Chondrocyte (in vitro differentiated cells): ENCODE measurements around the gene GRHL3. TPM values are rescaled to one million over a fixed set of nuclear protein-coding genes. Genes with fewer than 3 reads are reported as not detected.

Source experiments
- DNase-seq: peaks from one replicate; pipeline ENCODE4 v3.0.0; 2021; ENCODE audit warnings: mixed read lengths, low spot score
- H3K27ac Mint-ChIP-seq: one replicate; pipeline ENCODE4 v1.8.0; 2021; ENCODE audit warnings: mild to moderate bottlenecking, moderate library complexity, mixed read lengths; ENCODE audit not compliant: unreplicated experiment
- H3K27me3 Mint-ChIP-seq: 2 replicates; pipeline ENCODE4 v1.8.0; 2021; ENCODE audit warnings: low read depth, mixed read lengths
- H3K36me3 Mint-ChIP-seq: 2 replicates; pipeline ENCODE4 v1.8.0; 2021; ENCODE audit warnings: low read depth, mixed read lengths
- H3K4me1 Mint-ChIP-seq: 2 replicates; pipeline ENCODE4 v1.8.0; 2021; ENCODE audit warnings: low read depth, mild to moderate bottlenecking, mixed read lengths
- H3K4me3 Mint-ChIP-seq: one replicate; pipeline ENCODE4 v1.8.0; 2021; ENCODE audit warnings: mild to moderate bottlenecking, moderate library complexity, mixed read lengths; ENCODE audit not compliant: unreplicated experiment
- H3K9me3 Mint-ChIP-seq: 2 replicates; pipeline ENCODE4 v1.8.0; 2021; ENCODE audit warnings: low read depth, mixed read lengths
- total RNA-seq: library from RNA; stranded (reverse); gene quantifications from 3 replicates; pipeline ENCODE4 v1.2.1, GENCODE V29; 2021
- TF ChIP-seq, protein P1 (sequence below): fragments of 200-600 bp; sonication (generic); IDR thresholded peaks from 2 replicates; pipeline ENCODE4 v1.5.0; 2021; ENCODE audit warnings: antibody characterized with exemption, mild to moderate bottlenecking, moderate library complexity

GRHL3 gene
- total RNA-seq, 1 donor from 2014 or later = 0.07 TPM

DNA sequence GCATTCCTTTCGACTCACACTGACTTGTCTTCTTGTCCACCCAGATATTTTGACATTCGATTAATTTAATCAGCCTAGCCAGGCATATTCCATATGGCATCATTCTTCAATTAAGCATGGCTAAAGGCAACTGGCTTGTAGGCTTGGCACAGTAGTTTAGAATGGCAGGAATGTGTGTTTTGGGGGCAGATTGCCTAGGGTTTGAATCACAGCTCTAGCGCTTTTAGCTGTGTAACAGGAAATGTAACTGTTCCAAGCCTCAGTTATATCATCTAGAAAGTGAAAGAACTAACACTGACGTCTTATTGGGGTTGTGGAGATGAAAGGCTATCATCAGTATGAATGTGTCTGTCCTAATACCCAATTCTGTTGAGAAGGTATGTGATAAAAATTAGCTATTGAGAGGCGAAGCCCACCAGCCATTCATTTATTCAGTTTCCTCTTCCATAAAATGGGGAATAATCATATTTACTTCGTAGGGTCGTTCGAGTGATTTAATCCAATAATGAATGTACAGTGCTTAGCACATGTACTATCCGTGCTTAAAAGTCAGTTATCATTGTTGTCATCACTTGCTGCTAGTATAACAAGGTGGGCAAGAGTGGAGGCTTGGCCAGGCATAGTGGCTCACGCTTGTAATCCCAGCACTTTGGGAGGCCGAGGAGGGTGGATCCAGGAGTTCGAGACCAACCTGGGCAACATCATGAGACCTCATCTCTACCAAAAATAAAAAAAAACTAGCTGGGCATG is 41.6 kb upstream of the GRHL3 start:
- no peak for DNase-seq
- peaks cover 6% of the 10 kb centered on the region for H3K4me1 Mint-ChIP-seq

DNA sequence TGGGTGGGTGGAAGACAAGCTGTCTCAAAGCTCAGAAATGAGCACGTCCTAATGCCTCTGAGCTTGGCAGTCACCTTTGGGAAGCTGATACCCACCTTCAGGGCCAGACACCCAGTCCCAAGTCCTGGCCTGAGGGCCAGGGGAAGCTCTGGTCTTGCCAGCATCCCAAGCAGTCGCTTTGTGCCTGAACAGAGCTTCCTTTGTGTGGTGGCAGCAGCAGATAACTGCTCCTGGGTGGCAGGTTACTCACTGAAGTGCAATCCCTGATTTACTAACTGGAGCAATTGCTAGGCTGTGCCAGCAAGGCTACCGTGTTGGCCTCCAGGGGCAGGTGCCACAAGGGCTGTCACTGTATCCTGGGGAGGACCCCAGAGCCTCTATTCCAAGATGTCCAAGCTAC is 40.4 kb upstream of the GRHL3 start:
- no peak overlapping the region for H3K27ac Mint-ChIP-seq
- TF ChIP-seq, protein P1, sequence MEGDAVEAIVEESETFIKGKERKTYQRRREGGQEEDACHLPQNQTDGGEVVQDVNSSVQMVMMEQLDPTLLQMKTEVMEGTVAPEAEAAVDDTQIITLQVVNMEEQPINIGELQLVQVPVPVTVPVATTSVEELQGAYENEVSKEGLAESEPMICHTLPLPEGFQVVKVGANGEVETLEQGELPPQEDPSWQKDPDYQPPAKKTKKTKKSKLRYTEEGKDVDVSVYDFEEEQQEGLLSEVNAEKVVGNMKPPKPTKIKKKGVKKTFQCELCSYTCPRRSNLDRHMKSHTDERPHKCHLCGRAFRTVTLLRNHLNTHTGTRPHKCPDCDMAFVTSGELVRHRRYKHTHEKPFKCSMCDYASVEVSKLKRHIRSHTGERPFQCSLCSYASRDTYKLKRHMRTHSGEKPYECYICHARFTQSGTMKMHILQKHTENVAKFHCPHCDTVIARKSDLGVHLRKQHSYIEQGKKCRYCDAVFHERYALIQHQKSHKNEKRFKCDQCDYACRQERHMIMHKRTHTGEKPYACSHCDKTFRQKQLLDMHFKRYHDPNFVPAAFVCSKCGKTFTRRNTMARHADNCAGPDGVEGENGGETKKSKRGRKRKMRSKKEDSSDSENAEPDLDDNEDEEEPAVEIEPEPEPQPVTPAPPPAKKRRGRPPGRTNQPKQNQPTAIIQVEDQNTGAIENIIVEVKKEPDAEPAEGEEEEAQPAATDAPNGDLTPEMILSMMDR = no peak
- peaks cover 6% of the 10 kb centered on the region for H3K9me3 Mint-ChIP-seq
- peaks cover 8% of the 10 kb centered on the region for H3K27me3 Mint-ChIP-seq
- H3K4me1 Mint-ChIP-seq = peaks cover 7% of the 10 kb centered on the region
- DNase-seq = no peak
- H3K4me3 Mint-ChIP-seq = no peak overlapping the region
- H3K36me3 Mint-ChIP-seq = peaks cover 3% of the 10 kb centered on the region

More for the DNA sequence above, 41.6 kb upstream of the GRHL3 start:
- peaks cover 8% of the 10 kb centered on the region for H3K27me3 Mint-ChIP-seq
- H3K9me3 Mint-ChIP-seq = peaks cover 16% of the 10 kb centered on the region
- H3K36me3 Mint-ChIP-seq = peaks cover 7% of the 10 kb centered on the region
- TF ChIP-seq, protein P1 = no peak
- no peak overlapping the region for H3K4me3 Mint-ChIP-seq
- no peak overlapping the region for H3K27ac Mint-ChIP-seq

DNA sequence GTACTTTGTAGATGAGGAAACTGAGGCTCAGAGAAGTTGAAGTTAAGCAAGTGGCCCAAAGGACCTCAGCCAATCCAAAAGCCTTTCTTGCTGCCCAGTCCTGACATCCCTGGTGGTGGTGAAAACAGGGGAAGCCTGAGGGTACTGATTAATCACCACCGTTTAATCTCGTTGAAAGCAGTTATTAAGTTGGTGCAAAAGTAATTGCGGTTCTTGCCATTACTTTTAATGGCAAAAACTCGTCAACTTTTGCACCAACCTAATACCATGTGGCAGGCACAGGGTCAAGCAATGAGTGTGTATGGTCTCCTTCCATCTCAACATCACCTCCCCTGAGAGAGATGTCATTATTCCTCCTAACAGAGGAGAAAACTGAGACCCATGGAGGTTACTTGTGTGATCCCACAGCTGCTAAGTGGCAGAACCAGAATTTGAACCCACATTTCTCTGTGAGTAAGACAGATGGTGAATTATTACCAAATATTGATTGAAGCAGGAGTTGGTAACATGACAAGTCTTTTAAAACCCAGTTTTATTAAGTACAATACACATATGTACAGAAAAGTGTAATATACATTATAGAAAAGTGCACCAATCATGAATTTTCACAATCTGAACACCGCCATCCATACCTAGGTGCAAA is 39.4 kb upstream of the GRHL3 start:
- peaks cover 8% of the 10 kb centered on the region for H3K27me3 Mint-ChIP-seq
- no peak overlapping the region for H3K4me3 Mint-ChIP-seq
- TF ChIP-seq, protein P1 = no peak
- no peak for DNase-seq
- H3K27ac Mint-ChIP-seq = no peak overlapping the region
- peaks cover 14% of the 10 kb centered on the region for H3K4me1 Mint-ChIP-seq
- H3K36me3 Mint-ChIP-seq = peaks cover 2% of the 10 kb centered on the region
- peaks cover 3% of the 10 kb centered on the region for H3K9me3 Mint-ChIP-seq

DNA sequence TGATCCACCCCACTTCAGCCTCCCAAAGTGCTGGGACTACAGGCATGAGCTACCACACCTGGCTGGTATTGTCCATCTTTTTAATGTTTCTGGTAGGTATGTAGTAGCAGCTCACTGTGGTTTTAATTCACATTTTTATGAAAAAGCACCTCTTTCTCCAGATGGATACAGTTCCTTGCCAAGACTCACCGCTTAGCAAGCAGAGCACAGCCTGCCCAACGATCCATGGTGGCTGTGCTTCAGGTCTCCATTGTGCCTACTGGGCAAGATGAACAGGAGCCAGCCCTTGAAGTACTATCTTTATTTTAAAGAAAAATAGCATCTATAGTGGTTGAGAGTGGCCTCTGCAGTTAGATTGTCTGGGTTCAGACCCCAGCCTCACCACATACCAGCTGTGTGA is 37.6 kb upstream of the GRHL3 start:
- TF ChIP-seq, protein P1 = no peak
- no peak for DNase-seq
- peaks cover 3% of the 10 kb centered on the region for H3K9me3 Mint-ChIP-seq
- H3K4me3 Mint-ChIP-seq = no peak overlapping the region
- peaks cover 10% of the 10 kb centered on the region for H3K27me3 Mint-ChIP-seq
- peaks cover 14% of the 10 kb centered on the region for H3K4me1 Mint-ChIP-seq
- H3K27ac Mint-ChIP-seq = no peak overlapping the region
- peaks cover 2% of the 10 kb centered on the region for H3K36me3 Mint-ChIP-seq

DNA sequence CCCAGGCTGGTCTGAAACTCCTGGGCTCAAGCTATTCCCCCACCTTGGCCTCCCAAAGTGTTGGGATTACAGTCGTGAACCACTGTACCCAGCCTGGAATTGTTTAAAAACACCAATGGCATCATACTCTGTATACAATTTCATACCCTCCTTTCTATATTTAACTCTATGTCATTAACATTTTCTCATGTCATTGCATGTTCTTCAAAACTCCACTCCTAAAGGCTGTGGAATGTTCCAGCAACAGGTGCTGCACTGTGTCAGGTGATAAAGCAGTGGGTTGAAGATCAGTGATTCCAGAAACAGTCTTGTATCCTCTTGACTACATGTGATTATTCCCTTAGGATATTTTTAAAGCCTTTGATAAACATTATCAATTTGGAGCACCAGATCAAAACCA is 36.7 kb upstream of the GRHL3 start:
- Mint-ChIP-seq H3K4me1 (peaks cover 11% of the 10 kb centered on the region), H3K27ac (no peak overlapping the region), H3K36me3 (peaks cover 2% of the 10 kb centered on the region)

More for the DNA sequence above, 36.7 kb upstream of the GRHL3 start:
- Mint-ChIP-seq H3K9me3 (peaks cover 3% of the 10 kb centered on the region), H3K4me3 (no peak overlapping the region), H3K27me3 (peaks cover 10% of the 10 kb centered on the region)
- TF ChIP-seq, protein P1 = no peak
- DNase-seq = no peak
